HepG2 (cell line): Measurements from ENCODE around the gene SAA1. TPM values are rescaled to one million over a fixed set of nuclear protein-coding genes. Genes with fewer than 3 reads are reported as not detected.

Experiments used
- ATAC-seq: fragments of 200-7000 bp; cut with Tn5 transposase; 3 replicates; pipeline ENCODE4 v1.9.1; 2020; ENCODE audit warnings: mild to moderate bottlenecking, moderate library complexity
- BruUV-seq: library from RNA; stranded (reverse); fragments of 400-500 nt; replicated peaks from 2 replicates; lab custom pipeline; 2021; lab: Mats Ljungman, UMichigan
- CTCF ChIA-PET: fragments of 300-600 bp; formaldehyde crosslinking; extraction: SDS; loops from one replicate; lab custom pipeline; 2021; ENCODE audit warnings: low total read pairs, inconsistent platforms, low intra/inter-chr PET ratio; lab: Yijun Ruan, JAX
- POLR2A ChIA-PET: fragments of 350-600 bp; sonication (Branson Sonifier 250); formaldehyde crosslinking; loops from one replicate; lab custom pipeline; 2020; ENCODE audit warnings: antibody characterized with exemption, inconsistent platforms; lab: Yijun Ruan, JAX
- DNase-seq: peaks from one replicate; pipeline ENCODE4 v3.0.0-alpha.2; 2015; ENCODE audit warnings: low spot score
- FAIRE-seq: peaks from 3 replicates; lab custom pipeline; 2011; peaks lifted over from hg19 to GRCh38; lab: Jason Lieb, UNC
- H2AFZ ChIP-seq: one replicate; pipeline ENCODE4 v1.6.1; 2011; ENCODE audit warnings: low read length, inconsistent platforms
- H3K27ac ChIP-seq: fragments of 300-600 bp; 3 replicates; pipeline ENCODE4 v1.8.0; 2011; ENCODE audit warnings: mixed run types, mild to moderate bottlenecking, mixed read lengths, low read length, inconsistent platforms; ENCODE audit not compliant: insufficient read depth; ENCODE audit errors: extremely low read length
- H3K27me3 ChIP-seq, 2 experiments: fragments of 200-600 bp in 1 of 2; 2 replicates in 1 of 2; 3 replicates in 1 of 2; pipeline versions ENCODE4 v1.6.0 to v1.8.0; 2011; ENCODE audit warnings: low read length in 2 of 2, mild to moderate bottlenecking in 2 of 2, moderate library complexity in 2 of 2, inconsistent platforms in 1 of 2; ENCODE audit not compliant: insufficient read depth in 2 of 2, control insufficient read depth in 1 of 2
- H3K36me3 ChIP-seq, 2 experiments: fragments of 200-600 bp in 1 of 2; replicated peaks in 1 of 2; 2 replicates in 1 of 2; 3 replicates in 1 of 2; pipeline versions ENCODE4 v1.5.1 to v1.8.0; 2011; ENCODE audit warnings: low read length in 2 of 2, inconsistent platforms in 1 of 2; ENCODE audit not compliant: insufficient read depth in 2 of 2, control insufficient read depth in 1 of 2
- H3K4me1 ChIP-seq: 2 replicates; pipeline ENCODE4 v1.5.1; 2012; ENCODE audit warnings: low read length, inconsistent platforms; ENCODE audit not compliant: insufficient read depth
- H3K4me2 ChIP-seq: 2 replicates; pipeline ENCODE4 v1.6.0; 2011; ENCODE audit warnings: low read depth, low read length, inconsistent platforms
- H3K4me3 ChIP-seq, 3 experiments: fragments of 200-600 bp in 1 of 3; sonication (generic), shearing (Covaris generic) in 1 of 3; replicated peaks in 1 of 3; 2 replicates each; pipeline ENCODE4 v1.5.1; 2011 to 2016; ENCODE audit warnings: low read length in 3 of 3, inconsistent platforms in 2 of 3, low read depth in 2 of 3, mild to moderate bottlenecking in 2 of 3, control low read depth in 1 of 3, mixed read lengths in 1 of 3; ENCODE audit not compliant: insufficient read depth in 1 of 3
- H3K79me2 ChIP-seq: one replicate; pipeline ENCODE4 v1.6.1; 2011; ENCODE audit warnings: low read length, inconsistent platforms; ENCODE audit not compliant: insufficient read depth
- H3K9ac ChIP-seq: 2 replicates; pipeline ENCODE4 v1.6.0; 2011; ENCODE audit warnings: mild to moderate bottlenecking, low read depth, low read length, inconsistent platforms; ENCODE audit not compliant: insufficient read depth
- H3K9me3 ChIP-seq: 2 replicates; pipeline ENCODE4 v1.5.1; 2012; ENCODE audit warnings: mild to moderate bottlenecking, low read length
- H4K20me1 ChIP-seq: 2 replicates; pipeline ENCODE4 v1.6.0; 2011; ENCODE audit warnings: inconsistent platforms, mild to moderate bottlenecking, low read length, moderate library complexity; ENCODE audit not compliant: insufficient read depth
- ATF7 ChIP-seq, 2 experiments: fragments of 450-650 bp in 1 of 2; sonication (generic) in 1 of 2; formaldehyde crosslinking in 1 of 2; IDR thresholded peaks; 2 replicates each; pipeline versions ENCODE4 v1.4.0 to v1.6.1; 2016 to 2020; ENCODE audit warnings: antibody characterized with exemption in 1 of 2, mild to moderate bottlenecking in 1 of 2, missing genetic modification reagents in 1 of 2
- CBX1 ChIP-seq: IDR thresholded peaks from one replicate; pipeline ENCODE4 v1.6.1; 2016; ENCODE audit warnings: antibody characterized with exemption, low read depth
- FOXA1 ChIP-seq, 2 experiments: fragments of 450-650 bp in 1 of 2; sonication (generic) in 1 of 2; formaldehyde crosslinking in 1 of 2; IDR thresholded peaks; 2 replicates each; pipeline versions ENCODE4 v1.4.0 to v1.6.1; 2016 to 2020; ENCODE audit warnings: missing genetic modification reagents in 1 of 2
- GABPA ChIP-seq, 2 experiments: IDR thresholded peaks; 2 replicates each; pipeline ENCODE4 v1.6.1; 2011 to 2016; ENCODE audit warnings: low read depth in 2 of 2, low read length in 1 of 2, missing biosample characterization in 1 of 2, missing genetic modification characterization in 1 of 2
- HMG20A ChIP-seq: IDR thresholded peaks from 2 replicates; pipeline ENCODE4 v1.6.1; 2016; ENCODE audit warnings: borderline replicate concordance
- KDM6A ChIP-seq: IDR thresholded peaks from 2 replicates; pipeline ENCODE4 v1.6.1; 2016; ENCODE audit warnings: low read depth
- NFE2L2 ChIP-seq: fragments of 150-350 bp; IDR thresholded peaks from 2 replicates; pipeline ENCODE4 v1.6.1; 2014; ENCODE audit warnings: low read length
- ONECUT2 ChIP-seq: sonication (generic); formaldehyde crosslinking; IDR thresholded peaks from 2 replicates; pipeline ENCODE4 v1.4.0; 2020; ENCODE audit warnings: missing genetic modification reagents
- PAWR ChIP-seq: sonication (generic); formaldehyde crosslinking; IDR thresholded peaks from 2 replicates; pipeline ENCODE4 v1.4.0; 2020; ENCODE audit warnings: missing genetic modification reagents, mild to moderate bottlenecking, borderline replicate concordance
- PLRG1 ChIP-seq: fragments of 450-650 bp; conservative IDR thresholded peaks from 2 replicates; pipeline ENCODE4 v1.6.1; 2016
- TEAD2 ChIP-seq: sonication (generic); formaldehyde crosslinking; IDR thresholded peaks from 2 replicates; pipeline ENCODE4 v1.9.0; 2021; ENCODE audit warnings: missing genetic modification reagents
- ZFP37 ChIP-seq: sonication (generic); formaldehyde crosslinking; IDR thresholded peaks from 2 replicates; pipeline ENCODE4 v1.4.0; 2020; ENCODE audit warnings: missing genetic modification reagents, borderline replicate concordance
- ZNF230 ChIP-seq: sonication (generic); formaldehyde crosslinking; IDR thresholded peaks from 2 replicates; pipeline ENCODE4 v1.4.0; 2020; ENCODE audit warnings: mild to moderate bottlenecking, missing genetic modification reagents
- ZNF256 ChIP-seq: sonication (generic); formaldehyde crosslinking; conservative IDR thresholded peaks from 2 replicates; pipeline ENCODE4 v1.4.0; 2020; ENCODE audit warnings: missing genetic modification reagents
- ZNF354B ChIP-seq: sonication (generic); formaldehyde crosslinking; IDR thresholded peaks from 2 replicates; pipeline ENCODE4 v1.8.0; 2022; ENCODE audit warnings: mild to moderate bottlenecking, missing genetic modification reagents
- ZNF441 ChIP-seq: sonication (generic); formaldehyde crosslinking; IDR thresholded peaks from 2 replicates; pipeline ENCODE4 v1.7.0; 2021; ENCODE audit warnings: missing genetic modification reagents, borderline replicate concordance
- whole genome bisulfite sequencing: methylation state at CpG from one replicate; pipeline ENCODE4 v1.1.6; 2017; ENCODE audit warnings: low lambda C conversion rate; 5-methylcytosine and 5-hydroxymethylcytosine counted together
- in situ Hi-C: cut with HindIII; loops from 2 replicates; pipeline ENCODE4 v1.10.0; 2017; ENCODE audit warnings: low pct_unique_long_range_greater_than_20kb; ENCODE audit not compliant: extremely low pct_ligation_motif_present
- intact Hi-C: fragments of 100-400 bp; cut with micrococcal nuclease; formaldehyde crosslinking; loops from one replicate; pipeline ENCODE4 v1.10.0; 2022; ENCODE audit not compliant: unreplicated experiment
- polyA plus RNA-seq, 8 experiments: library from polyadenylated mRNA; depleted of rRNA in 3 of 8; stranded (reverse) in 7 of 8; unstranded in 1 of 8; fragments of >200 nt; fragmentation: Illumina TruSeq in 4 of 8; extraction: Trizol in 4 of 8; gene quantifications; 2 replicates each; pipeline versions ENCODE4 v1.2.1 to v1.2.3, GENCODE V29; 2011 to 2016; ENCODE audit warnings: low read depth in 4 of 8, missing spikeins in 1 of 8, mixed read lengths in 1 of 8; ENCODE audit not compliant: insufficient read depth in 1 of 8
- total RNA-seq, 5 experiments: library from RNA; depleted of rRNA; stranded (reverse); fragments of >200 nt; fragmentation: Illumina TruSeq; extraction: Trizol; gene quantifications; 2 replicates each; pipeline ENCODE4 v1.2.3, GENCODE V29; 2016; ENCODE audit warnings: low read depth in 1 of 5
- TF ChIP-seq, protein P1 (sequence below): sonication (generic); formaldehyde crosslinking; IDR thresholded peaks from 2 replicates; pipeline ENCODE4 v1.4.0; 2020; ENCODE audit warnings: missing genetic modification reagents, borderline replicate concordance
- TF ChIP-seq, protein P2 (sequence below): IDR thresholded peaks from 2 replicates; pipeline ENCODE4 v1.6.1; 2012; ENCODE audit warnings: inconsistent platforms
- TF ChIP-seq, protein P3 (sequence below): sonication (generic); formaldehyde crosslinking; IDR thresholded peaks from 2 replicates; pipeline ENCODE4 v1.8.1; 2023; ENCODE audit warnings: mild to moderate bottlenecking, missing genetic modification reagents, borderline replicate concordance
- TF ChIP-seq, protein P4 (sequence below): IDR thresholded peaks from 2 replicates; pipeline ENCODE4 v1.6.1; 2016

Gene SAA1
- total and polyA plus RNA-seq, 2 of the 13 experiments (the other 11 are each of a cell fraction or from before 2014, with no cell fraction given): not detected

DNA sequence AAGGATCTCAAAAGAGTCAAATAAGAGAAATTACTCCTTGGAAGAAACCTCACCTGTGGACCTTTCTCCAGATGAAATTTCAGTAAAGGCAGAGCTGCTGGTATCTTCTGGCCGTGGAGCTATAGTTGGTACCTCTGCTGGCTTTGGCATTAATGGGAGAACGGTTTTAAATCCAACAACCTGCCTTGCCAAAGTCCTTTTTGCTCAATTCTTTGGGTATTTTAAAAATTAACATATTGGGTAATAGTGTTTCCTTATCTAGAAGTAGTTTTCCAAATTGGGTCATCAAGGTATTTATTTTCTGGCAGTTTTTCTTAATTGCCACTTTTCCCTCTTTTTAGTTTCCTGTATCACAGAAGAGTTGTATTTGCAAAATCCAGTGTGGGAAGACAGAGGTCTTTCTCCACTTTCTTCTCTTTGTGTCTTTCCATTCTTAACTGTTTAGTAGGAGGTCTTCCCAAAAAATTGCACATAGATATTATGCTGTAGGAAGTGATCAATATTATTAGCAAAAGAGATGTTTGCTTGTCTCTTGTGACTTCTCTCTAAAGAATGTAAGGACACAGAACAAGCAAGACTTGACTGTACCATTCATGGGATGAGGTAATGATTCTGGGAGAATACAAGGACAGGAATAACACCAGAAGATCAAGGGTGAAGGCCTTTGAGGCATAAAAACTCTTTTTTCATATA, 29.3 kb upstream of the SAA1 start, which contains the start of gene SAA4 (continued):
- TF ChIP-seq ZNF441 (CRISPR knock-in tag) (0 out of 2 replicates have a peak, but pooled peaks have one; percentile 58), PAWR (CRISPR knock-in tag) (no peak), TEAD2 (no peak)
- TF ChIP-seq, all 625 proteins: peak for 89

DNA sequence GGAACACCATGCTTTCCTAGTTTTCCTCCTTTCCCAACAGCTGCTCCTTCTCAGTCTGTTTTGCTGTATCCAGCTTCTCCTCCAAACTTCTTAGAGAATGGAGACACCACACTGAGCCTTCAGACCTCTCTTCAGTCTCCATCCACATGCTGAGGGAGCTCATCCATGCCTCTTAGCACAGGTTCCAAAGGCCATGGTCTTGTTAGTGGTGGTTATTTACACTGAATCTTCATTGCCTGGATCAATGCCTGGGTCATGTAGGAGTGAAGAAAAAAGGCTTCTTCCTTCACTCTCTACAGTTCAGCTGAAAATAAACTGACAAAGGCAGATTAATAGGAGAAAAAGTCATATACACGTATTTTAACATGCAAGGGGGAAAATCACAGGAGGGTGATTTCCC, 26.4 kb upstream of the SAA1 start:
- no peak for FAIRE-seq
- peak overlapping the region; percentile 10; the same call in 1 of the 2 replicates for H3K4me2 ChIP-seq
- H3K9me3 ChIP-seq: no peaks in the 10 kb centered on the region
- ChIA-PET POLR2A (interaction anchor here (0.8 to 1.1 kb wide), 5 partner anchors 9 to 156 kb away, joined by 3 to 7 read pairs (median 3); partner anchors contain the start of gene HPS5), CTCF (no interaction called here)
- H3K4me1 ChIP-seq: peaks cover 65% of the 10 kb centered on the region
- intact Hi-C loops (loop anchor here (5.0 to 10.0 kb wide), 2 partner anchors 62 to 85 kb away; partner anchors contain the start of genes GTF2H1 and HPS5), in situ Hi-C loops (no loop called here)
- ATAC-seq: peak; percentile 48
- no peaks in the 10 kb centered on the region for H3K36me3 ChIP-seq
- H3K79me2 ChIP-seq: peaks cover 10% of the 10 kb centered on the region
- 54% methylated on average over 1 of the region's 1 CpG for WGBS
- H3K9ac ChIP-seq: no peak overlapping the region
- H2AFZ ChIP-seq: peak overlapping the region; percentile 80
- H3K4me3 ChIP-seq: no peak overlapping the region
- DNase-seq: peak; percentile 19
- BruUV-seq: no TSS peak
- H3K27me3 ChIP-seq: no peaks in the 10 kb centered on the region
- H3K27ac ChIP-seq: peak overlapping the region; percentile 27
- no peaks in the 10 kb centered on the region for H4K20me1 ChIP-seq
- TF ChIP-seq, protein P1, sequence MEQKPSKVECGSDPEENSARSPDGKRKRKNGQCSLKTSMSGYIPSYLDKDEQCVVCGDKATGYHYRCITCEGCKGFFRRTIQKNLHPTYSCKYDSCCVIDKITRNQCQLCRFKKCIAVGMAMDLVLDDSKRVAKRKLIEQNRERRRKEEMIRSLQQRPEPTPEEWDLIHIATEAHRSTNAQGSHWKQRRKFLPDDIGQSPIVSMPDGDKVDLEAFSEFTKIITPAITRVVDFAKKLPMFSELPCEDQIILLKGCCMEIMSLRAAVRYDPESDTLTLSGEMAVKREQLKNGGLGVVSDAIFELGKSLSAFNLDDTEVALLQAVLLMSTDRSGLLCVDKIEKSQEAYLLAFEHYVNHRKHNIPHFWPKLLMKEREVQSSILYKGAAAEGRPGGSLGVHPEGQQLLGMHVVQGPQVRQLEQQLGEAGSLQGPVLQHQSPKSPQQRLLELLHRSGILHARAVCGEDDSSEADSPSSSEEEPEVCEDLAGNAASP: no peak
- TF ChIP-seq, protein P2, sequence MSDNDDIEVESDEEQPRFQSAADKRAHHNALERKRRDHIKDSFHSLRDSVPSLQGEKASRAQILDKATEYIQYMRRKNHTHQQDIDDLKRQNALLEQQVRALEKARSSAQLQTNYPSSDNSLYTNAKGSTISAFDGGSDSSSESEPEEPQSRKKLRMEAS: peak; percentile 36; the same call in 1 of the 2 replicates
- TF ChIP-seq ZNF354B (CRISPR knock-in tag) (no peak), ZNF230 (CRISPR knock-in tag) (no peak), ONECUT2 (CRISPR knock-in tag) (peak; percentile 78), ZFP37 (no peak), ZNF256 (no peak), NFE2L2 (no peak), PLRG1 (no peak), FOXA1 (IDR thresholded peaks at IDR 0.05) (no peak), FOXA1 (CRISPR knock-in tag; IDR thresholded peaks at IDR 0.05) (peak; percentile 51; the same call in 1 of the 2 replicates), CBX1 (no peak), HMG20A (peak; percentile 40; the same call in 1 of the 2 replicates), GABPA (IDR thresholded peaks at IDR 0.05; ENCODE audit: low read depth, low read length) (no peak), GABPA (CRISPR knock-in tag; IDR thresholded peaks at IDR 0.05; ENCODE audit: low read depth) (no peak), ATF7 (IDR thresholded peaks at IDR 0.05) (no peak), ATF7 (CRISPR knock-in tag; IDR thresholded peaks at IDR 0.05) (no peak), KDM6A (CRISPR knock-in tag) (0 out of 2 replicates have a peak, but pooled peaks have one; percentile 43)
- TF ChIP-seq, protein P3, sequence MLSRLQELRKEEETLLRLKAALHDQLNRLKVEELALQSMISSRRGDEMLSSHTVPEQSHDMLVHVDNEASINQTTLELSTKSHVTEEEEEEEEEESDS (CRISPR knock-in tag): no peak
- TF ChIP-seq, protein P4, sequence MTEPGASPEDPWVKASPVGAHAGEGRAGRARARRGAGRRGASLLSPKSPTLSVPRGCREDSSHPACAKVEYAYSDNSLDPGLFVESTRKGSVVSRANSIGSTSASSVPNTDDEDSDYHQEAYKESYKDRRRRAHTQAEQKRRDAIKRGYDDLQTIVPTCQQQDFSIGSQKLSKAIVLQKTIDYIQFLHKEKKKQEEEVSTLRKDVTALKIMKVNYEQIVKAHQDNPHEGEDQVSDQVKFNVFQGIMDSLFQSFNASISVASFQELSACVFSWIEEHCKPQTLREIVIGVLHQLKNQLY (CRISPR knock-in tag): peak; percentile 66
